HepG2 (cell line): ENCODE results near the gene CREBBP. TPM values are rescaled to one million over a fixed set of nuclear protein-coding genes. Genes with fewer than 3 reads are reported as not detected.

Experiments
- EED ChIP-seq: sonication (generic); formaldehyde crosslinking; IDR thresholded peaks from 2 replicates; pipeline ENCODE4 v1.5.0; 2020; ENCODE audit warnings: mild to moderate bottlenecking, missing genetic modification reagents
- FUBP1 ChIP-seq: sonication (generic); formaldehyde crosslinking; IDR thresholded peaks from 2 replicates; pipeline ENCODE4 v1.5.1; 2020; ENCODE audit warnings: missing genetic modification reagents, mild to moderate bottlenecking, borderline replicate concordance
- HIC2 ChIP-seq: sonication (generic); formaldehyde crosslinking; IDR thresholded peaks from 2 replicates; pipeline ENCODE4 v1.9.0; 2022; ENCODE audit warnings: low read depth, missing genetic modification reagents
- MBD4 ChIP-seq: IDR thresholded peaks from 2 replicates; pipeline ENCODE4 v1.6.1; 2012; ENCODE audit warnings: low read length, inconsistent platforms, borderline replicate concordance
- NKX3-1 ChIP-seq: sonication (generic); formaldehyde crosslinking; IDR thresholded peaks from 2 replicates; pipeline ENCODE4 v1.5.0; 2020; ENCODE audit warnings: missing genetic modification reagents
- NR2F2 ChIP-seq: IDR thresholded peaks from 2 replicates; pipeline ENCODE4 v1.6.1; 2012; ENCODE audit warnings: low read depth, inconsistent platforms, borderline replicate concordance
- NR2F6 ChIP-seq, 2 experiments: IDR thresholded peaks; 2 replicates each; pipeline ENCODE4 v1.6.1; 2016; ENCODE audit warnings: antibody characterized with exemption in 1 of 2, mild to moderate bottlenecking in 1 of 2
- POLR2G ChIP-seq: fragments of 200-400 bp; formaldehyde crosslinking; IDR thresholded peaks from 2 replicates; pipeline ENCODE4 v1.6.1; 2018; ENCODE audit warnings: mild to moderate bottlenecking, low read depth, low read length, moderate library complexity
- XBP1 ChIP-seq: sonication (generic); formaldehyde crosslinking; IDR thresholded peaks from 2 replicates; pipeline ENCODE4 v1.5.0; 2020; ENCODE audit warnings: missing genetic modification reagents
- ZNF17 ChIP-seq: sonication (generic); formaldehyde crosslinking; IDR thresholded peaks from 2 replicates; pipeline ENCODE4 v1.5.0; 2020; ENCODE audit warnings: mild to moderate bottlenecking, missing genetic modification reagents
- ZNF503 ChIP-seq: sonication (generic); formaldehyde crosslinking; IDR thresholded peaks from 2 replicates; pipeline ENCODE4 v1.4.0; 2020; ENCODE audit warnings: missing genetic modification reagents
- ZNF547 ChIP-seq: sonication (generic); formaldehyde crosslinking; IDR thresholded peaks from 2 replicates; pipeline ENCODE4 v1.5.1; 2020; ENCODE audit warnings: mild to moderate bottlenecking, missing genetic modification reagents
- ZNF607 ChIP-seq: sonication (generic); formaldehyde crosslinking; IDR thresholded peaks from 2 replicates; pipeline ENCODE4 v1.5.1; 2020; ENCODE audit warnings: missing genetic modification reagents, mild to moderate bottlenecking, borderline replicate concordance
- ZNF749 ChIP-seq: sonication (generic); formaldehyde crosslinking; IDR thresholded peaks from 2 replicates; pipeline ENCODE4 v1.8.0; 2022; ENCODE audit warnings: mild to moderate bottlenecking, missing genetic modification reagents, moderate library complexity, borderline replicate concordance
- polyA plus RNA-seq, 8 experiments: library from polyadenylated mRNA; depleted of rRNA in 3 of 8; stranded (reverse) in 7 of 8; unstranded in 1 of 8; fragments of >200 nt; fragmentation: Illumina TruSeq in 4 of 8; extraction: Trizol in 4 of 8; gene quantifications; 2 replicates each; pipeline versions ENCODE4 v1.2.1 to v1.2.3, GENCODE V29; 2011 to 2016; ENCODE audit warnings: low read depth in 4 of 8, missing spikeins in 1 of 8, mixed read lengths in 1 of 8; ENCODE audit not compliant: insufficient read depth in 1 of 8
- total RNA-seq, 5 experiments: library from RNA; depleted of rRNA; stranded (reverse); fragments of >200 nt; fragmentation: Illumina TruSeq; extraction: Trizol; gene quantifications; 2 replicates each; pipeline ENCODE4 v1.2.3, GENCODE V29; 2016; ENCODE audit warnings: low read depth in 1 of 5
- TF ChIP-seq, protein P1 (sequence below): sonication (generic); formaldehyde crosslinking; IDR thresholded peaks from 2 replicates; pipeline ENCODE4 v1.8.0; 2022; ENCODE audit warnings: low read depth, missing genetic modification reagents
- TF ChIP-seq, protein P2 (sequence below): sonication (generic); formaldehyde crosslinking; IDR thresholded peaks from 2 replicates; pipeline ENCODE4 v1.8.0; 2022; ENCODE audit warnings: mild to moderate bottlenecking, missing genetic modification reagents, moderate library complexity

CREBBP gene
- total and polyA plus RNA-seq, 2 of the 13 experiments (the other 11 are each of a cell fraction or from before 2014, with no cell fraction given): 5.3 to 10.4 TPM

- TF ChIP-seq MBD4 (no peak), XBP1 (no peak), NR2F6 (IDR thresholded peaks at IDR 0.05) (peak; percentile 83), NR2F6 (CRISPR knock-in tag; IDR thresholded peaks at IDR 0.05) (peak; percentile 91), ZNF749 (CRISPR knock-in tag) (peak; percentile 68; the same call in 1 of the 2 replicates), ZNF503 (peak; percentile 87), FUBP1 (CRISPR knock-in tag) (peak; percentile 30; the same call in 1 of the 2 replicates), NR2F2 (peak; percentile 75), HIC2 (CRISPR knock-in tag) (peak; percentile 78; the same call in 1 of the 2 replicates), ZNF547 (peak; percentile 84), POLR2G (peak; percentile 89), ZNF17 (CRISPR knock-in tag) (no peak), NKX3-1 (peak; percentile 62; the same call in 1 of the 2 replicates), ZNF607 (CRISPR knock-in tag) (peak; percentile 98), EED (CRISPR knock-in tag) (0 out of 2 replicates have a peak, but pooled peaks have one; percentile 43)
- TF ChIP-seq, protein P1, sequence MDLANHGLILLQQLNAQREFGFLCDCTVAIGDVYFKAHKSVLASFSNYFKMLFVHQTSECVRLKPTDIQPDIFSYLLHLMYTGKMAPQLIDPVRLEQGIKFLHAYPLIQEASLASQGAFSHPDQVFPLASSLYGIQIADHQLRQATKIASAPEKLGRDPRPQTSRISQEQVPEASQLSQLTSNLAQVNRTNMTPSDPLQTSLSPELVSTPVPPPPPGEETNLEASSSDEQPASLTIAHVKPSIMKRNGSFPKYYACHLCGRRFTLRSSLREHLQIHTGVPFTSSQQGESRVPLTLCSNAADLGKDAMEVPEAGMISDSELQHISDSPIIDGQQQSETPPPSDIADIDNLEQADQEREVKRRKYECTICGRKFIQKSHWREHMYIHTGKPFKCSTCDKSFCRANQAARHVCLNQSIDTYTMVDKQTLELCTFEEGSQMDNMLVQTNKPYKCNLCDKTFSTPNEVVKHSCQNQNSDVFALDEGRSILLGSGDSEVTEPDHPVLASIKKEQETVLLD: no peak
- TF ChIP-seq, protein P2, sequence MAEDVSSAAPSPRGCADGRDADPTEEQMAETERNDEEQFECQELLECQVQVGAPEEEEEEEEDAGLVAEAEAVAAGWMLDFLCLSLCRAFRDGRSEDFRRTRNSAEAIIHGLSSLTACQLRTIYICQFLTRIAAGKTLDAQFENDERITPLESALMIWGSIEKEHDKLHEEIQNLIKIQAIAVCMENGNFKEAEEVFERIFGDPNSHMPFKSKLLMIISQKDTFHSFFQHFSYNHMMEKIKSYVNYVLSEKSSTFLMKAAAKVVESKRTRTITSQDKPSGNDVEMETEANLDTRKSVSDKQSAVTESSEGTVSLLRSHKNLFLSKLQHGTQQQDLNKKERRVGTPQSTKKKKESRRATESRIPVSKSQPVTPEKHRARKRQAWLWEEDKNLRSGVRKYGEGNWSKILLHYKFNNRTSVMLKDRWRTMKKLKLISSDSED: no peak
Measured at GRCh38 chr16:3695610-3696369, 184.7 kb downstream of the CREBBP start (continued).
